Mesenchymal stem cell (in vitro differentiated cells and primary cell): ENCODE results near the gene GRB2. TPM values are rescaled to one million over a fixed set of nuclear protein-coding genes. Genes with fewer than 3 reads are reported as not detected.
"Not testable (repeated sequence)": the region's sequence is repeated elsewhere in the genome, so short reads cannot be mapped to it uniquely, and the experiment has no call there.

Experiments used
- DNase-seq: peaks from one replicate; pipeline ENCODE4 v3.0.0-alpha.2; 2013
- H2AFZ ChIP-seq: one replicate; pipeline ENCODE4 v1.6.1; 2013; ENCODE audit warnings: low read depth, mild to moderate bottlenecking, control low read depth, inconsistent platforms, low read length, moderate library complexity
- H2AK5ac ChIP-seq: 2 replicates; pipeline ENCODE4 v1.6.1; 2013; ENCODE audit warnings: low read length, moderate library complexity, mild to moderate bottlenecking, inconsistent platforms; ENCODE audit not compliant: severe bottlenecking
- H2BK120ac ChIP-seq: one replicate; pipeline ENCODE4 v1.6.1; 2013; ENCODE audit warnings: low read depth, mild to moderate bottlenecking, inconsistent platforms, low read length, moderate library complexity
- H2BK12ac ChIP-seq, 2 experiments: one replicate each; pipeline ENCODE4 v1.6.1; 2013; ENCODE audit warnings: inconsistent platforms in 2 of 2, low read length in 2 of 2, mild to moderate bottlenecking in 2 of 2, moderate library complexity in 2 of 2, control low read depth in 1 of 2
- H2BK15ac ChIP-seq: one replicate; pipeline ENCODE4 v1.6.1; 2013; ENCODE audit warnings: mild to moderate bottlenecking, low read depth, inconsistent platforms; ENCODE audit not compliant: poor library complexity, severe bottlenecking
- H2BK5ac ChIP-seq: 2 replicates; pipeline ENCODE4 v1.6.1; 2013; ENCODE audit warnings: low read depth, mild to moderate bottlenecking, low read length, control low read depth, inconsistent platforms; ENCODE audit not compliant: poor library complexity, severe bottlenecking
- H3K14ac ChIP-seq, 2 experiments: one replicate each; pipeline ENCODE4 v1.6.1; 2013; ENCODE audit warnings: inconsistent platforms in 2 of 2, low read length in 2 of 2, control low read depth in 1 of 2, mild to moderate bottlenecking in 1 of 2, moderate library complexity in 1 of 2
- H3K18ac ChIP-seq, 2 experiments: one replicate each; pipeline ENCODE4 v1.6.1; 2013; ENCODE audit warnings: inconsistent platforms in 2 of 2, low read length in 2 of 2, control low read depth in 1 of 2, low read depth in 1 of 2, mild to moderate bottlenecking in 1 of 2
- H3K23ac ChIP-seq, 2 experiments: one replicate each; pipeline ENCODE4 v1.6.1; 2013; ENCODE audit warnings: inconsistent platforms in 2 of 2, low read length in 2 of 2, mild to moderate bottlenecking in 2 of 2, moderate library complexity in 2 of 2, control low read depth in 1 of 2
- H3K27ac ChIP-seq: 2 replicates; pipeline ENCODE4 v1.5.1; 2013; ENCODE audit warnings: mild to moderate bottlenecking, moderate library complexity, low read length, control low read depth, inconsistent platforms; ENCODE audit not compliant: poor library complexity, severe bottlenecking
- H3K27me3 ChIP-seq, 2 experiments: 2 replicates each; pipeline versions ENCODE4 v1.6.1 to v1.7.0; 2013; ENCODE audit warnings: low read length in 2 of 2, mild to moderate bottlenecking in 2 of 2, moderate library complexity in 2 of 2, control low read depth in 1 of 2, inconsistent platforms in 1 of 2; ENCODE audit not compliant: control insufficient read depth in 1 of 2, insufficient read depth in 1 of 2
- H3K36me3 ChIP-seq, 2 experiments: 2 replicates each; pipeline versions ENCODE4 v1.6.1 to v1.7.0; 2013; ENCODE audit warnings: low read length in 2 of 2, control low read depth in 1 of 2, inconsistent platforms in 1 of 2, low read depth in 1 of 2, mild to moderate bottlenecking in 1 of 2; ENCODE audit not compliant: insufficient read depth in 2 of 2, control insufficient read depth in 1 of 2
- H3K4ac ChIP-seq, 2 experiments: one replicate each; pipeline ENCODE4 v1.6.1; 2013; ENCODE audit warnings: inconsistent platforms in 2 of 2, low read length in 2 of 2, mild to moderate bottlenecking in 2 of 2, moderate library complexity in 2 of 2, control low read depth in 1 of 2, low read depth in 1 of 2
- H3K4me1 ChIP-seq: 2 replicates; pipeline ENCODE4 v1.6.1; 2013; ENCODE audit warnings: low read depth, low read length, control low read depth; ENCODE audit not compliant: control insufficient read depth, insufficient read depth
- H3K4me2 ChIP-seq: 2 replicates; pipeline ENCODE4 v1.6.1; 2013; ENCODE audit warnings: low read length, mild to moderate bottlenecking, inconsistent platforms; ENCODE audit not compliant: poor library complexity, severe bottlenecking
- H3K4me3 ChIP-seq, 2 experiments: 2 replicates each; pipeline versions ENCODE4 v1.5.1 to v1.7.0; 2013; ENCODE audit warnings: low read length in 2 of 2, mild to moderate bottlenecking in 2 of 2, control low read depth in 1 of 2, low read depth in 1 of 2; ENCODE audit not compliant: insufficient read depth in 1 of 2
- H3K79me1 ChIP-seq: replicated peaks from 2 replicates; pipeline ENCODE4 v1.6.1; 2013; ENCODE audit warnings: mild to moderate bottlenecking, control low read depth, low read length, inconsistent platforms; ENCODE audit not compliant: poor library complexity, severe bottlenecking
- H3K9ac ChIP-seq: 2 replicates; pipeline ENCODE4 v1.7.0; 2013; ENCODE audit warnings: mild to moderate bottlenecking, low read length, moderate library complexity
- H3K9me3 ChIP-seq: 2 replicates; pipeline ENCODE4 v1.7.0; 2013; ENCODE audit warnings: mild to moderate bottlenecking, low read length; ENCODE audit not compliant: control insufficient read depth
- H4K8ac ChIP-seq: one replicate; pipeline ENCODE4 v1.6.1; 2013; ENCODE audit warnings: inconsistent platforms, mild to moderate bottlenecking, low read length, moderate library complexity
- H4K91ac ChIP-seq: one replicate; pipeline ENCODE4 v1.6.1; 2013; ENCODE audit warnings: mild to moderate bottlenecking, low read length, inconsistent platforms
- WGBS: methylation state at CpG from one replicate; pipeline ENCODE4 v1.1.7; 2013; ENCODE audit warnings: mixed read lengths; 5-methylcytosine and 5-hydroxymethylcytosine counted together
- polyA plus RNA-seq, 2 experiments: library from polyadenylated mRNA; stranded (reverse); fragments of 200-250 nt; gene quantifications; one replicate each; pipeline ENCODE4 v1.2.3, GENCODE V29; 2013

Gene GRB2
- 113 TPM for polyA plus RNA-seq (2013, experiment 1 of 2)
- polyA plus RNA-seq (2013, experiment 2 of 2), result 122 TPM

DNA sequence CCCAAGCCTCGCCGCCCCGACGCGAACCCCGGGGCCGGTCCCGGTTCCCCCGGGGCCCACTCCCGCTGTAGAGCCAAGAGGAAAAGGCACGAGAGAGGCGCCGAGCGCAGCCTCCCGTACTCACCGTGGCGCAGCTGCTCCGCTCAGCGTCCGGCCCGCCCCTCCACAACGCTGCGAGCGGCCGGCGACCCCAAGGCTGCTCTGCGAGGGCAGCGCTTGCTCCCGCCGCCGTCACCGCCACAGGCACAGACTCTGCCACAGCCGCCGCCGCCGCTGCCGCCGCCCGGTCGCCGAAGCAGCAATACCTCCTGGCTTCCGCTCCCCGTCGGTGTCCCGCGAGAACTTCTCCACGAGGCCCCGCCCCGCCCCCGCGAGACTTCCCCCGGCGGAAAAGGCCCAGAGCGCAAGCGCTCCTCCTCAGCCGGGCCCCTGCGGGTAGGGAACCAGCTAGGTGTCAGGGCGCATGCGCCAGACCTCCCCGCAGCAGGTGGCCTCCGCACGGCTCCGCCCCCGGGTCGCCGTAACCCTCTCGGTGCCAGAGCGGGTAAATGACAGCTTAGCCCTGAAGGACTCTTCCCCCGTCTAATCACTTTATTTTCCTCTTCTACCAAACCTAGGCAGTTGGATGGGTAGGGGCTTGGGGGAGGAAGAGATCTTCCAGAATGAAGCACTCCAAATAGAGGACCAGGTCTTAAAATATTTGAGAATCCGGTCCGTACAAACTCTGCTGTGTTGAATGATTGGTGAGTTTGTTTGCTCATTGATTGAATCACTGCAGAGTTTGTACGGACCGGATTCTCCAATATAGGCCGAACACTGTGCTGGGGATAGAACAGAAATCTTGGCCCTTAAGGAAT, at the start of gene GRB2:
Gene GRB2 (minus strand): TSS at position 314 of the 857 bp plus-strand sequence. CDS start 12,050 bp downstream, outside the sequence.
- Histone ChIP-seq H2BK15ac (peak within 1 kb of the TSS; percentile 52), H3K79me1 (no peaks in the 10 kb centered on the region), H2BK120ac (peak within 1 kb of the TSS; percentile 73), H3K14ac (peak within 1 kb of the TSS; percentile 92 to 98), H2AFZ (peak within 1 kb of the TSS; percentile 100), H3K4ac (peak within 1 kb of the TSS; percentile 81 to 94), H3K4me1 (peaks cover 9% of the 10 kb centered on the region), H2BK5ac (peak within 1 kb of the TSS; percentile 73), H3K4me3 (peak within 1 kb of the TSS; percentile 95 to 100), H3K4me2 (peak within 1 kb of the TSS; percentile 94), H3K9me3 (no peaks in the 10 kb centered on the region), H3K36me3 (no peaks in the 10 kb centered on the region), H3K27ac (peak within 1 kb of the TSS; percentile 72), H2BK12ac (peak within 1 kb of the TSS in 1 of 2 experiments; percentile 3), H3K23ac (peak within 1 kb of the TSS; percentile 79 to 99), H2AK5ac (no peak within 1 kb of the TSS), H3K27me3 (peaks cover 8% of the 10 kb centered on the region in 2 experiments), H4K8ac (peak within 1 kb of the TSS; percentile 98), H4K91ac (peak within 1 kb of the TSS; percentile 97), H3K9ac (peak within 1 kb of the TSS; percentile 94), H3K18ac (peak within 1 kb of the TSS; percentile 93 to 99)
- WGBS, result 2% methylated on average over 67 of the region's 74 CpGs
- peak; percentile 95 for DNase-seq

- Histone ChIP-seq H3K79me1 (peaks cover 14% of the 10 kb centered on the region), H3K27ac (peak overlapping the region; percentile 79)
- H2AK5ac ChIP-seq, H3K36me3 ChIP-seq, H2AFZ ChIP-seq, H3K14ac ChIP-seq, H2BK120ac ChIP-seq, DNase-seq, H2BK12ac ChIP-seq, H2BK5ac ChIP-seq, H3K4ac ChIP-seq, H3K9ac ChIP-seq, H3K18ac ChIP-seq, H3K27me3 ChIP-seq, H3K4me2 ChIP-seq, H3K9me3 ChIP-seq, H3K4me3 ChIP-seq, H3K23ac ChIP-seq, H2BK15ac ChIP-seq, H4K8ac ChIP-seq, H4K91ac ChIP-seq, H3K4me1 ChIP-seq: not testable (repeated sequence)
- WGBS, result 90% methylated on average over 2 of the region's 3 CpGs
Measured at GRCh38 chr17:75454672-75455071, 49.2 kb upstream of the GRB2 start.

DNA sequence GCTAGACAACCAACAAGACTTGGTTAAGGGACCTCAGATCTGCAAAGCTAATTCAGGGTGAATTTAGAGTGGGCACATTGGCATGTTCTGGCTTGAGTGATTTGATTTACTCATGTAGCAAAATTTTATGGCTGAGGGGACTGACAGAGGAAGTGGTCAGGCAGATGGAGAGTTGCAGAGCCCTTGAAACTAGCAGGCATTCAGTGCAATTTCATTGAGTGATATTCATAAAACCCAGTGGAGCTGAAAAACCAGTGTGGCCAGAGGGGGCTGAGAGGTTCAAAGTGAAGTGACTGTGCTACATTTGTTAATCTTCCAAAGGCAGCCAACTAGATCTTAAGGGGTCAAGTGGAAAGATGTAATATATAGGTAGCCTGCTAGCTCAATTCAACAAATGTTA, 48.7 kb upstream of the GRB2 start:
- Histone ChIP-seq H3K4me1 (peaks cover 9% of the 10 kb centered on the region), H3K4ac (no peak overlapping the region), H3K9ac (no peak overlapping the region), H3K23ac (no peak overlapping the region), H2BK15ac (no peak overlapping the region), H2AFZ (no peak overlapping the region), H3K27me3 (no peaks in the 10 kb centered on the region), H3K14ac (no peak overlapping the region), H3K9me3 (no peaks in the 10 kb centered on the region), H2BK120ac (no peak overlapping the region), H4K8ac (no peak overlapping the region), H2BK12ac (no peak overlapping the region), H3K18ac (no peak overlapping the region), H4K91ac (no peak overlapping the region), H3K4me2 (no peak overlapping the region), H3K36me3 (no peaks in the 10 kb centered on the region), H3K79me1 (peaks cover 12% of the 10 kb centered on the region), H3K27ac (peak overlapping the region; percentile 79), H2BK5ac (no peak overlapping the region), H3K4me3 (no peak overlapping the region), H2AK5ac (no peak overlapping the region)
- DNase-seq, result no peak

DNA sequence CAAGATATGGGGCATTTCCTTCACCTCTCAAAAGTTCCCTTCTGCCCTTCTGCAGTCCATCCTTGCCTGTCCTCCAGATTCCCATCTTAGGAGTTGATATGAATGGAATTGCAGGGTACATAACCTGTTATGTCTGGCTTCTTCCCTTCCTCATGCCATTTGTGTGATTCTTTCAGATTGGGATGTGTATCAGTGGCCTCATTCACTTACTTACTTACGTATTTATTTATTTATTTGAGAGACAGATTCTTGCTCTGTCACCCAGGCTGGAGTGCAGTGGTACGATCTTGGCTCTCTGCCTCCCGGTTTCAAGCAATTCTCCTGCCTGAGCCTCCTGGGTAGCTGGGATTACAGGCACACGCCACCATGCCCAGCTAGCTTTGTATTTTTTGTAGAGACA, 44.8 kb upstream of the GRB2 start:
- peaks cover 9% of the 10 kb centered on the region for H3K4me1 ChIP-seq
- no peak overlapping the region for H2AFZ ChIP-seq
- H3K18ac ChIP-seq, result no peak overlapping the region
- H3K36me3 ChIP-seq, result no peaks in the 10 kb centered on the region
- DNase-seq, result no peak
- no peaks in the 10 kb centered on the region for H3K9me3 ChIP-seq
- no peaks in the 10 kb centered on the region for H3K79me1 ChIP-seq
- no peak overlapping the region for H3K14ac ChIP-seq
- no peak overlapping the region for H2BK120ac ChIP-seq
- no peak overlapping the region for H3K4me2 ChIP-seq
- H2BK15ac ChIP-seq, result no peak overlapping the region
- no peak overlapping the region for H2BK12ac ChIP-seq
- WGBS, result 99% methylated on average over 4 of the region's 4 CpGs
- no peaks in the 10 kb centered on the region for H3K27me3 ChIP-seq
- no peak overlapping the region for H2AK5ac ChIP-seq
- no peak overlapping the region for H4K8ac ChIP-seq
- no peak overlapping the region for H3K4me3 ChIP-seq
- no peak overlapping the region for H3K27ac ChIP-seq
- no peak overlapping the region for H3K4ac ChIP-seq
- no peak overlapping the region for H3K23ac ChIP-seq
- no peak overlapping the region for H2BK5ac ChIP-seq
- H3K9ac ChIP-seq, result no peak overlapping the region
- no peak overlapping the region for H4K91ac ChIP-seq
